Measurements from ENCODE around the gene MPPED1. TPM values are rescaled to one million over a fixed set of nuclear protein-coding genes. Genes with fewer than 3 reads are reported as not detected.

The MPPED1 gene
- total and polyA plus RNA-seq, 2 donors (not counting 3 experiments of a cell fraction or from before 2014, with no cell fraction given) = not detected

- intact Hi-C loops (cut with micrococcal nuclease) (no loop called here), dilution Hi-C loops (cut with MboI; ENCODE audit: extremely low pct_ligation_motif_present, low sequenced_read_pairs) (no loop called here)
- Histone ChIP-seq H3K9me1 (replicated peaks; ENCODE audit: control insufficient read depth, extremely low read depth, insufficient read depth, low read length) (no peaks in the 10 kb centered on the region), H3K9me3 (replicated peaks; ENCODE audit: control insufficient read depth, insufficient read depth, low read length) (peaks cover 10% of the 10 kb centered on the region), H2AFZ (ENCODE audit: low read depth, low read length) (no peak overlapping the region), H3K79me2 (ENCODE audit: control insufficient read depth, insufficient read depth, low read length) (no peaks in the 10 kb centered on the region), H3K4me2 (ENCODE audit: insufficient read depth, low read length) (no peak overlapping the region), H3K9ac (replicated peaks; ENCODE audit: extremely low read depth, insufficient read depth, low read length) (no peak overlapping the region), H3K4me1 (ENCODE audit: control insufficient read depth, extremely low read depth, insufficient read depth, low read length) (no peaks in the 10 kb centered on the region), H3K27me3 (ENCODE audit: control insufficient read depth in 2 of 2, insufficient read depth in 2 of 2, low read length in 2 of 2) (no peaks in the 10 kb centered on the region), H3K36me3 (ENCODE audit: control insufficient read depth in 2 of 2, extremely low read depth in 1 of 2, insufficient read depth in 2 of 2, low read length in 2 of 2) (no peaks in the 10 kb centered on the region), H4K20me1 (replicated peaks; ENCODE audit: control insufficient read depth, extremely low read depth, insufficient read depth, low read length) (no peaks in the 10 kb centered on the region), H3K27ac (ENCODE audit: insufficient read depth, low read depth, low read length) (no peak overlapping the region), H3K4me3 (replicated peaks in 1 of 3; ENCODE audit: insufficient read depth in 1 of 3, low read depth in 1 of 3, low read length in 3 of 3) (no peak overlapping the region)
- TF ChIP-seq JUN (IDR thresholded peaks at IDR 0.05; ENCODE audit: borderline replicate concordance, insufficient read depth, insufficient read length, low read depth) (no peak), MAX (IDR thresholded peaks at IDR 0.05; ENCODE audit: insufficient read depth, insufficient read length) (no peak), CTCF (IDR thresholded peaks at IDR 0.05; ENCODE audit: extremely low read depth in 1 of 2, insufficient read depth in 1 of 2, low read depth in 1 of 2, low read length in 2 of 2) (no peak), POLR2AphosphoS5 (IDR thresholded peaks at IDR 0.05; ENCODE audit: insufficient read depth, low read depth, low read length) (no peak), MYC (IDR thresholded peaks at IDR 0.05; ENCODE audit: low read depth, low read length) (no peak), EZH2 (IDR thresholded peaks at IDR 0.05; ENCODE audit: borderline replicate concordance, low read depth, low read length, severe bottlenecking) (no peak), POLR2A (IDR thresholded peaks at IDR 0.05; ENCODE audit: low read depth, low read length) (no peak), GATA2 (IDR thresholded peaks at IDR 0.05; ENCODE audit: insufficient read depth, insufficient read length, low read depth, low read length) (no peak), FOS (IDR thresholded peaks at IDR 0.05; ENCODE audit: borderline replicate concordance, insufficient read depth, low read length) (no peak)
- ChIA-PET CTCF (no interaction called here), POLR2A (no interaction called here)
- FAIRE-seq = no peak
- DNase-seq (ENCODE audit: low read depth, low spot score) = no peak
- BruUV-seq (replicated peaks) = no TSS peak
Observed at GRCh38 chr22:43504068-43504467, 92.3 kb downstream of the MPPED1 start.
